GM23248 (cell line): ENCODE data around the gene UBALD2. TPM values are rescaled to one million over a fixed set of nuclear protein-coding genes. Genes with fewer than 3 reads are reported as not detected.
"Not testable (repeated sequence)": the region's sequence is repeated elsewhere in the genome, so short reads cannot be mapped to it uniquely, and the experiment has no call there.

Experiments
- DNase-seq: peaks from one replicate; pipeline ENCODE4 v3.0.0-alpha.2; 2015
- H2AFZ ChIP-seq: fragments of 200-600 bp; sonication (generic); 2 replicates; pipeline ENCODE4 v1.6.1; 2016; ENCODE audit warnings: antibody characterized with exemption
- H3F3A ChIP-seq: fragments of 200-600 bp; sonication (generic); 2 replicates; pipeline ENCODE4 v1.6.1; 2016; ENCODE audit warnings: mild to moderate bottlenecking, antibody characterized with exemption, mixed run types; ENCODE audit not compliant: insufficient read depth
- H3K27ac ChIP-seq: fragments of 200-600 bp; sonication (generic); 2 replicates; pipeline ENCODE4 v1.5.1; 2016; ENCODE audit warnings: mild to moderate bottlenecking
- H3K27me3 ChIP-seq: fragments of 200-600 bp; sonication (generic); replicated peaks from 2 replicates; pipeline ENCODE4 v1.6.1; 2016; ENCODE audit warnings: mild to moderate bottlenecking; ENCODE audit not compliant: insufficient read depth
- H3K36me3 ChIP-seq: fragments of 200-600 bp; sonication (generic); 2 replicates; pipeline ENCODE4 v1.6.1; 2016; ENCODE audit warnings: low read depth, mild to moderate bottlenecking
- H3K4me1 ChIP-seq: fragments of 200-600 bp; sonication (generic); 2 replicates; pipeline ENCODE4 v1.6.1; 2016; ENCODE audit warnings: mild to moderate bottlenecking; ENCODE audit not compliant: insufficient read depth
- H3K4me2 ChIP-seq: fragments of 200-600 bp; sonication (generic); one replicate; pipeline ENCODE4 v1.6.1; 2016; ENCODE audit warnings: mild to moderate bottlenecking; ENCODE audit not compliant: unreplicated experiment
- H3K4me3 ChIP-seq: fragments of 200-600 bp; sonication (generic); 2 replicates; pipeline ENCODE4 v1.5.1; 2016; ENCODE audit warnings: mild to moderate bottlenecking
- H3K79me2 ChIP-seq: fragments of 200-600 bp; sonication (generic); 2 replicates; pipeline ENCODE4 v1.6.1; 2016; ENCODE audit warnings: mild to moderate bottlenecking; ENCODE audit not compliant: insufficient read depth
- H3K9ac ChIP-seq: fragments of 200-600 bp; sonication (generic); 2 replicates; pipeline ENCODE4 v1.6.1; 2016; ENCODE audit warnings: mild to moderate bottlenecking
- H3K9me2 ChIP-seq: fragments of 200-600 bp; sonication (generic); 2 replicates; pipeline ENCODE4 v1.6.1; 2016; ENCODE audit warnings: mixed run types, mild to moderate bottlenecking, moderate library complexity; ENCODE audit not compliant: insufficient read depth
- H3K9me3 ChIP-seq: fragments of 200-600 bp; sonication (generic); one replicate; pipeline ENCODE4 v1.6.1; 2017; ENCODE audit warnings: low read depth
- H4K20me1 ChIP-seq: fragments of 200-600 bp; sonication (generic); 2 replicates; pipeline ENCODE4 v1.6.0; 2016; ENCODE audit not compliant: insufficient read depth
- EZH2 ChIP-seq: fragments of 200-600 bp; sonication (generic); IDR thresholded peaks from 2 replicates; pipeline ENCODE4 v1.6.1; 2018; ENCODE audit warnings: antibody characterized with exemption, mild to moderate bottlenecking; ENCODE audit not compliant: insufficient read depth, poor library complexity, severe bottlenecking
- EZH2phosphoT487 ChIP-seq: fragments of 200-600 bp; sonication (generic); IDR thresholded peaks from 2 replicates; pipeline ENCODE4 v1.6.1; 2018; ENCODE audit warnings: antibody characterized with exemption, moderate library complexity, mild to moderate bottlenecking, low read depth; ENCODE audit not compliant: insufficient read depth
- WGBS, 2 experiments: methylation state at CpG; one replicate each; pipeline ENCODE4 v1.1.6; 2015 to 2017; ENCODE audit warnings: low lambda C conversion rate in 2 of 2, low coverage in 1 of 2; ENCODE audit errors: missing lambda C conversion rate in 2 of 2; 5-methylcytosine and 5-hydroxymethylcytosine counted together
- in situ Hi-C: fragments of 300-500 bp; cut with MboI; formaldehyde crosslinking; loops from 2 replicates; pipeline ENCODE4 v1.15.0; 2020
- polyA plus RNA-seq: library from polyadenylated mRNA; unstranded; fragments of >200 nt; fragmentation: Nextera tagmentation; extraction: Ambion mirVana; gene quantifications from 2 replicates; pipeline ENCODE4 v1.2.1, GENCODE V29; 2016
- total RNA-seq: library from RNA; depleted of rRNA; stranded (reverse); fragments of >200 nt; shearing (Covaris generic); gene quantifications from 2 replicates; pipeline ENCODE4 v1.2.3, GENCODE V29; 2014

Gene UBALD2
- total and polyA plus RNA-seq, 2 experiments from 2014 or later, result 0.56 to 6.4 TPM

DNA sequence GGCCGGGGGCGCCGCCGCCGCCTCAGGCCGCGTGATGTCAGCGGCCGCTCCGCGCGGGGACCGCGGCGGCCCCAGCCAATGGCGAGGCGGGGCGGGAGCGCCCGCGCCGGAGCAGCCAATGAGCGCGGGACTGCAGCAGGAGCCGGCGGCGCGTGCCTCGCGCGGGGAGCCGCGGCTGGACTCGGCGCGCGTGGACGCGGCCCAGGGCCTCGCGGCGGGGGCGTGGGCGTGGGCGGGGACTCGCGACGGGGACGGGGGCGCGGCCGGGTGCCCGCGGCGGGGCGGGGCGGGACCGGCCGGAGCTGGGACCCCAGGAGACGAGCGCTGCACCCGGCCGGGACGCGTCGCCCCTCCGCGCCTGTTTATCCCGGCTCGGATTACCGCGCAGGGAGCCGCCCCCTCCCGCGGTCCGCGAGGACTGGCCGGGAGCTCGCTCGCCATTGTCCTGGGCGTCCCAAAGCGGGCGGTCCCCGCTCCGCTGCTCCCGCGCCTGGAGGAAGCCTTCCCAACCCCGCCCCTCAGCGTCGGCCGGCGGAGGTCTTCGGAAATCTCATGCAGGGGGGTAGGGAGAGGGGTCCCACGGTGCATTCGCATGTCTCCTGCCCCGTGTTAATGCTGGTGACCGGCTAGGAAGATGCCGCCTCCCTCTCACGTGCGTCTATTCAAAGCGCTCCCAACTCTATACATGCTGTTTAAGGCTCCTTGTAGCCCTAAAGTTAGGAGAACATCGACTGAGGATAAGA is 24.5 kb upstream of the UBALD2 start, which contains the start of gene RNF157:
TSS of gene RNF157 (minus strand) at position 33 of the 743 bp plus-strand sequence. CDS start 253 bp downstream, outside the sequence.
- in situ Hi-C loops, result no loop called here
- peak within 1 kb of the TSS; percentile 87 for H3K4me2 ChIP-seq
- H3K9me3 ChIP-seq, result no peaks in the 10 kb centered on the region
- TF ChIP-seq EZH2 (peak; percentile 88), EZH2phosphoT487 (no peak)
- H3K27me3 ChIP-seq, result peaks cover 37% of the 10 kb centered on the region
- peak within 1 kb of the TSS; percentile 73 for H3K4me3 ChIP-seq
- DNase-seq, result peak; percentile 66
- no peaks in the 10 kb centered on the region for H3K4me1 ChIP-seq
- H3K36me3 ChIP-seq, result no peaks in the 10 kb centered on the region
- 1 to 3% methylated on average over 52 to 84 of the region's 102 CpGs for WGBS, 2 experiments
- H3F3A ChIP-seq, result peaks cover 8% of the 10 kb centered on the region; the same call in 1 of the 2 replicates
- no peaks in the 10 kb centered on the region for H3K79me2 ChIP-seq
- no peaks in the 10 kb centered on the region for H4K20me1 ChIP-seq
- no peak within 1 kb of the TSS for H3K27ac ChIP-seq
- peak within 1 kb of the TSS; percentile 93 for H2AFZ ChIP-seq
- H3K9me2 ChIP-seq, result no peaks in the 10 kb centered on the region
- peak within 1 kb of the TSS; percentile 45 for H3K9ac ChIP-seq

DNA sequence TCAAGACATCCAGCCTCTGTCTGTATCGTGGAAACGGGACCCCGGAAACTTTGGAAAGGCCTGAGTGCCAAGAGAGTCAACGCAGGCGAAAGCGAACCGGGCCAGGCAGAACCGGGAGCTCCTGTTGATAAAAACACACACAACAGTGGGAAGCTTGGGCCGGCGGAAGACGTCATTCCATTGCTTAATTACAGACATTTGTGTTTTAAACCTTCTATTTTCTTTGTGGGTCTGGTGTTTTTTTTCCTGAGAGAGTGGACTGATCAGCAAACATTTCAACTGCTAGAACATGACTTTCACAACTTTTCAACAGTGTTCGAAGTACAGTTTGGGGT is 24.0 kb upstream of the UBALD2 start:
- peaks cover 8% of the 10 kb centered on the region; the same call in 1 of the 2 replicates for H3F3A ChIP-seq
- H3K4me3 ChIP-seq, result peak overlapping the region; percentile 73
- H3K79me2 ChIP-seq, result no peaks in the 10 kb centered on the region
- no peak for TF ChIP-seq EZH2phosphoT487
- TF ChIP-seq EZH2, result peak; percentile 65
- peak; percentile 40 for DNase-seq
- no peaks in the 10 kb centered on the region for H3K36me3 ChIP-seq
- peaks cover 37% of the 10 kb centered on the region for H3K27me3 ChIP-seq
- no peaks in the 10 kb centered on the region for H3K4me1 ChIP-seq
- no peaks in the 10 kb centered on the region for H4K20me1 ChIP-seq
- H3K9me3 ChIP-seq, result no peaks in the 10 kb centered on the region
- peak overlapping the region; percentile 93 for H2AFZ ChIP-seq
- H3K9ac ChIP-seq, result peak overlapping the region; percentile 45
- in situ Hi-C loops, result no loop called here
- H3K27ac ChIP-seq, result no peak overlapping the region
- peak overlapping the region; percentile 87 for H3K4me2 ChIP-seq
- no peaks in the 10 kb centered on the region for H3K9me2 ChIP-seq
- 11 to 12% methylated on average over 12 of the region's 12 CpGs for WGBS, 2 experiments

- H3K9me3 ChIP-seq, result no peaks in the 10 kb centered on the region
- in situ Hi-C loops, result no loop called here
- H3K9me2 ChIP-seq, result no peaks in the 10 kb centered on the region
- WGBS, 2 experiments, result 93 to 95% methylated on average over 15 of the region's 15 CpGs
- DNase-seq, result no peak
- H3K4me3 ChIP-seq, result no peak overlapping the region
- no peaks in the 10 kb centered on the region for H3K4me1 ChIP-seq
- no peaks in the 10 kb centered on the region for H3K36me3 ChIP-seq
- no peak overlapping the region for H3K4me2 ChIP-seq
- peaks cover 37% of the 10 kb centered on the region for H3K27me3 ChIP-seq
- TF ChIP-seq EZH2phosphoT487 (no peak), EZH2 (no peak)
- H2AFZ ChIP-seq, result peak overlapping the region; percentile 93; the same call in 1 of the 2 replicates
- H3F3A ChIP-seq, result peaks cover 8% of the 10 kb centered on the region; the same call in 1 of the 2 replicates
- no peak overlapping the region for H3K27ac ChIP-seq
- no peak overlapping the region for H3K9ac ChIP-seq
- no peaks in the 10 kb centered on the region for H3K79me2 ChIP-seq
- H4K20me1 ChIP-seq, result no peaks in the 10 kb centered on the region
Measured at GRCh38 chr17:76241691-76242255, 23.4 kb upstream of the UBALD2 start.

GRCh38 chr17:76243826-76244679 is 21.1 kb upstream of the UBALD2 start:
- in situ Hi-C loops, result no loop called here
- no peak overlapping the region for H3K27ac ChIP-seq
- 54 to 58% methylated on average over 12 of the region's 12 CpGs for WGBS, 2 experiments
- no peak for TF ChIP-seq EZH2
- no peak for TF ChIP-seq EZH2phosphoT487
- no peaks in the 10 kb centered on the region for H3K4me1 ChIP-seq
- H4K20me1 ChIP-seq, result no peaks in the 10 kb centered on the region
- H3K79me2 ChIP-seq, result no peaks in the 10 kb centered on the region
- no peaks in the 10 kb centered on the region for H3K9me2 ChIP-seq
- H3K9me3 ChIP-seq, result no peaks in the 10 kb centered on the region
- no peaks in the 10 kb centered on the region for H3F3A ChIP-seq
- no peak overlapping the region for H3K4me3 ChIP-seq
- DNase-seq, result no peak
- no peaks in the 10 kb centered on the region for H3K36me3 ChIP-seq
- H2AFZ ChIP-seq, result no peak overlapping the region
- H3K9ac ChIP-seq, result no peak overlapping the region
- H3K27me3 ChIP-seq, result peaks cover 29% of the 10 kb centered on the region
- no peak overlapping the region for H3K4me2 ChIP-seq

- H3K36me3 ChIP-seq, H4K20me1 ChIP-seq, H3K4me3 ChIP-seq, H3K9me2 ChIP-seq, H3F3A ChIP-seq, H3K4me1 ChIP-seq, in situ Hi-C loops, H3K79me2 ChIP-seq, H2AFZ ChIP-seq, H3K9ac ChIP-seq, H3K9me3 ChIP-seq, H3K27ac ChIP-seq, DNase-seq, H3K4me2 ChIP-seq: not testable (repeated sequence)
- 77 to 84% methylated on average over 8 of the region's 8 CpGs for WGBS, 2 experiments
- peaks cover 24% of the 10 kb centered on the region; the same call in 1 of the 2 replicates for H3K27me3 ChIP-seq
Measured at GRCh38 chr17:76244721-76245120, 20.4 kb upstream of the UBALD2 start.
